ENCODE data around the gene NOC2L.

GRCh38 chr1:983798-984475 is 24.9 kb upstream of the NOC2L start:
- peak; percentile 49 to 99 (median 75) for TF ChIP-seq CTCF (IDR thresholded peaks at IDR 0.05 in 4 of 5, conservative IDR thresholded peaks at IDR 0.05 in 1 of 5)
- no peak for TF ChIP-seq POLR2A (IDR thresholded peaks at IDR 0.05)

All from gastrocnemius medialis (tissue), 4 donors.